HS-5 (cell line): ENCODE data around the gene TUBB6.

ENCODE experiments used
- DNase-seq: peaks from one replicate; pipeline ENCODE4 v3.0.0-alpha.2; 2012; ENCODE audit warnings: low read depth

Gene TUBB6

DNA sequence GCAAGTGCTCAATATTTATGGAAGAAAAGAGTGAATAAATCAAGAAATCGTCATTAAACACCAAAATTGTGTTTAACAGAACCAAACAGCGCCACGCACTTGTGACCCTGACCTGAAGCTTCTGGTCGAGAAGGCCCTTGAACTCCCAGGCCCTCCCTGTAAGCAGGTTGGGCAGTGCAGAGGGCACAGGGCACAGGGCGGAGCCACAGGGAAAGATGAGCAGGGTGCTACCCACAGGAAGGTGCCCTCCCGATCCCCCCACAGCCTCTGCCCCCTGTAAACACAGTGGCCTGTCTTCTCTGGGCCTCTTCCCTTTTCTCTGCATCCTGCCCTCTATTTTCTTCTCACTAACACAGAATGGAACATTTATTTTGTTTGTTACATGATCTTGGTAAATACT is 16.9 kb upstream of the TUBB6 start:
- DNase-seq = no peak

DNA sequence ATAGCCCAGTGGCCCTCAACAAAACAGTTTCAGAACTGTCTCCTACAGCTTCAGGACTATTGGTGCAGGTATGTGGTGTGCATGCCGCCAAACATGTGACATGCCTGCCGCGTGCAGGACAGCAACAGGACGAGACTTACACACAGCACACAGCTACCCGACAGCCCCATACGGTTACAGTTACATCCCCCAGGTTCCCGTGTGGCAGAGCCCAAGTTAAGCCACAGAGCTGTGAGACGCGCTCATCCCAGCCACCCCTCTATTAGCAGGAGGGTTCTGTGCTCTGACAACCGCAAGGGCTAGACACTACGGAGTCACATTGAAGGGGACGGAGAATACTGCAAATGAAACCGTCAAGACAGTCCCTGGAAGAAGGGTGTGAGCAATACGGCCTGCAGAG is 16.4 kb upstream of the TUBB6 start:
- DNase-seq = no peak

DNA sequence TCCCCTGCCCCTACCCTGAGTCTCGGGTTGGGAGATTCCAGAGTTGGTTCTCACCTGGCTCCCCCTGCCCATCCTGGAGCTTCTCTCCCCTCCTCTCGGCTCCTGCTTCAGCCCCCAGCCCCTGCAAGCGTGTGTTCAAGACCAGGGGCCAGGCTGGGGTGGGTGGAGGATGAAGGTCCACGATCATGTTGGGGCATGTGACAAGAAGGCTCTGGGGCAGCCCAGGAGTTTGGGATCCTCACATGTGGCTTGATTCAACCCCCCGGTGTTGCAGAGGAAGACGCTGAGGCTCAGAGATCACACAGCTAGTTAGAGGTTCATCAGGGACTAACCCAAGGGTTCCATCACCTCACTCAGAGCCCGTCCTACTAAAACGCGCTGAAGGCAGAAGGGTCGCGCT is 14.2 kb upstream of the TUBB6 start:
- no peak for DNase-seq

DNA sequence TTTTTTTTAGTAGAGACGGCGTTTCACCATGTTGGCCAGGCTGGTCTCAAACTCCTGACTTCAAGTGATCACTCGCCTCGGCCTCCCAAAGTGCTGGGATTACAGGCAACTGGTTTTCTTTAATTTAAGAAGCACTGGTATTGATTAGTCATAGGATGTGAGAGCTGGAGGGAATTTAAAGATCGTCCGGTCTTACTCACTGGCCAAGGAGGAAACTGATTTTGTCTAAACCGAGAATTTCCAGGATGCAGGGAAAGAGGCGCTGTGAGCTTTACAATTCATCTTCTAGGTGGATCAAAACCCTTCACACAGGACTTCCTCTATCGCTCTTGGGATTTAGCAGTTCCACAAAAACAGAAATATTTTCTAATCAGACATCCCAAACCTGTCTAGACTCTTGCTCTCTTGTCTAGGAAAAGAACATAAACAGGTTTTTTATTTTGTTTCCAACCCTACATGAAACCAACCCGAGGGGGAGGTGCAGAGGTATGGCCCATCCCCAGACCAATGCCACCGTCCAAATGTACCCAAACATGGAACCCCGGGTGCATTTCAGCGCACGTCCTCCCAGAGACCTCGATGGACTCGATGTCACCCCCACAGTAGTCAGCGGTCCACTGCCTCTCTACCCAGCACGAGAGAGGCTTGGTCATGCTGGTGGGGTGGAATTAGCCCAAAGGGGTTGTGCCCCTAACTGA is 12.5 kb upstream of the TUBB6 start:
- no peak for DNase-seq

DNA sequence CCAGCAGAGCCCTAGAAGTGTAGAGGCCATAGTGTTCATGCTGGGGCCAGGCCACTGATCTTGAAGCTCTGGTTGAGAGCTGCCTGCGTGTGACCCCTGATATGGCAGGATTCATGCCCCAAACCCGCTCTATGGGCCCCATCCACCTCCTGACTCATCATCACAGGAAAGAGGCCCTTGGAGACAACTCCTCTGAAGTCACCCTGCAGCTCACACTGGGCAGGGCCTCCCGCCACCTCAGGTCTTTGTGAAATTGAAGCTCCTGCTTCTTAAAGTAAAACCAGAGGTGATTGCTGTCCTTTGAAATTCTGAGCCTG is 12.0 kb upstream of the TUBB6 start:
- DNase-seq = no peak

DNA sequence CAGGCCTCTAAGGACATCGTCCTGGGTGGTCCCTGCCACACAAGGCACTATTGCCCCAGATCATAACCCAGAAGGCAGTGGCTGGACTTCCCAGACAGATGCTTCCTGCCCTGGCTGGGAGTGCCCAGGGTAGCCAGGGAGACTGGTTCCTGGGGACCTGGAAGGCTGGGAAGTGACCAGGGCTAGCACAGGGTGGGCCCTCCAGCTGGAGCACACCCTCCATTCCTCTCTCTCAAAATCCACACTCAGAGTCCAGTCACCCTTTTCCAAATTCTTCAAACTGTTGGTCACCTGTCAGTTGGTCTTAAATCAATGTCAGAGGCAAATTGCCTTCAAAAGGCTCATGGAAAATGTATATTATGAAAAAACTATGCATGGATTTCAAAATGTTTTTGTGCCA is 11.6 kb upstream of the TUBB6 start:
- no peak for DNase-seq

DNA sequence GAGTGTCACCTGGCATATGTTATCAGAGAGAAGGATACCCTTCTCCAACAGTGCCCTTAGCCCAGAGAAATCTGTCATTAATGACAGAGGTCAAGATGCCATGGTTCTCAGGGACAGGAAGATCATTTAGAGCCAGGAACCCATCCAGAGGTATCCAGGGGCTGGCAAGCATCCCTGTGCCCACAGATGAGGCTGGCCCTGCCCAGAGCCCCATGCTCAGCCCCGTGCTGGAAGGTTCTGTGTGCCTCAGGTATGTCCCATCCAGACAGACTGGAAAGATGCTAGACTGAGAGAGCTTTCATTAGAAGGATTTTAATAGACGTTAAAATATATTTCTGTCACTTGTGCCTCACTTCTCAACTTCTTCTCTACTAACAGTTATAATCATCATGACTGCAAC is 8.2 kb upstream of the TUBB6 start:
- DNase-seq = no peak

DNA sequence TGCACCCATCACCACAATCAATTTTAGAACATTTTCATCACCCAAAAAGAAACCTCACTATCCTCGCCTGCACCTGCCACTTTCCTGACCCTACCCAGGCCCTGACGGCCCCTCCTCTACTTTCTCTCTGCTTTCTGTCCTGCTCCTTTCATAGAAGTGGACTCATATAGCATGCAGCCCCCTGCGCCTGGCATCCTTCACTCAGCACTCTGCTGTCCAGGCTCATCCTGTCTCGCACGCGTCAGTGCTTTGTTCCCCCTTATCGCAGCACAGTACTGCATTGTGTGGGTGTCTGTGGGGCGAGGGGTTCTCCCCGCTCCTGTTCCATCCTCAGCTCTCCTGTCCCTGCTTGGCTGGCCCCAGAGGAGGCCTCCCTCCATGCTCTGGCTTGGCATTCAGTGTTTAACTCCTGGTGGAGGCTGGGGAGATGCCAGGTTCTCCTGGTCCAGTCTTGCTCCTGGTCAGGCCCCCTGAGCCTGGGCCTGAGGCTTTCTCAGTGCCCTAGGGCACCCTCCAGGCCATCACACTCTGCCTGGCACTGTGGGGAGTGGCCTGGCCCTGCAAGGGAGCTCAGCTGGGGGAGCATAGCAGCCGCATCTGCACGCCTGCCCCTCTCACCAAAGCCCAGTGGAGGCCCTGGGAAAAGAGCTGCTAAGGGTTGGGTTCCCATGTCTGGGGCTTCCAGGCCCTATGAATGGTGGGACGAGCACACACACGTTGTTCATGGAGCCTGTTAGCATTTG is 6.6 kb upstream of the TUBB6 start:
- no peak for DNase-seq

DNA sequence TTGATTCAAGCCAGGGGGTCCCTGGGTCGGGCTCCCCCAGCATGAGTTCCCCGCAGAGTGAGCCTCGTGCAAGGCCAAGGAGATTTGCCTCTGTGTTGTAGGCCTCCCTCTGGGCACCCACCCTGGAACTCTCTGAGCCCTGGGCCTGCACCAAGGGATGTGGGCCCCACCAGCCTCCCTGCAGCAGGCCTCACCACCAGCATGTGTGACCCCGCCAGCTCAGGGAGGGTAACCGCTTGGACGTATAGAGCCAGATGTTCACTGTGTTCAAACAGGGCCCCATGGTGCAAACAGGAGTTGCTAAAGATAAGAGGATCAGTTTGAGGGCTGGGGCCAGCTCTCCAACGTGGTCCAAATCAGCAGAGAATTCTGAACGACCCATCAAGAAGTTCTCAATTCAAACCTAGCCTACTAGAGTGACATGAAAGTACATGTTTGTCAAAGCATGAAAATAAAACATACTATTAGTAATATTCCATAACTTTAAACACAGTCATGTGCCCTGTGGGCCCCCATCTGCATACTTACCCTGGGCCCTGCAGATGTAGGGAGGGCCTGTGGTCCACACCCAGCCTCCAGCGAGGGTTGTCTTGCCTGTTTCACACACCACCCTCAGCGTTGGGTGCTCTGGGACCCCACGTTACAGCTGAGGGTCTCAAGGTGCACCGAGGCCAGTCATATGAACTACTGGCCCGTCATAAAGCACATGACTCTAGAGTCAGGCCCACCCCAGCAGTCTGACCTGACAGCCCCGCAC is 5.5 kb upstream of the TUBB6 start:
- no peak for DNase-seq

DNA sequence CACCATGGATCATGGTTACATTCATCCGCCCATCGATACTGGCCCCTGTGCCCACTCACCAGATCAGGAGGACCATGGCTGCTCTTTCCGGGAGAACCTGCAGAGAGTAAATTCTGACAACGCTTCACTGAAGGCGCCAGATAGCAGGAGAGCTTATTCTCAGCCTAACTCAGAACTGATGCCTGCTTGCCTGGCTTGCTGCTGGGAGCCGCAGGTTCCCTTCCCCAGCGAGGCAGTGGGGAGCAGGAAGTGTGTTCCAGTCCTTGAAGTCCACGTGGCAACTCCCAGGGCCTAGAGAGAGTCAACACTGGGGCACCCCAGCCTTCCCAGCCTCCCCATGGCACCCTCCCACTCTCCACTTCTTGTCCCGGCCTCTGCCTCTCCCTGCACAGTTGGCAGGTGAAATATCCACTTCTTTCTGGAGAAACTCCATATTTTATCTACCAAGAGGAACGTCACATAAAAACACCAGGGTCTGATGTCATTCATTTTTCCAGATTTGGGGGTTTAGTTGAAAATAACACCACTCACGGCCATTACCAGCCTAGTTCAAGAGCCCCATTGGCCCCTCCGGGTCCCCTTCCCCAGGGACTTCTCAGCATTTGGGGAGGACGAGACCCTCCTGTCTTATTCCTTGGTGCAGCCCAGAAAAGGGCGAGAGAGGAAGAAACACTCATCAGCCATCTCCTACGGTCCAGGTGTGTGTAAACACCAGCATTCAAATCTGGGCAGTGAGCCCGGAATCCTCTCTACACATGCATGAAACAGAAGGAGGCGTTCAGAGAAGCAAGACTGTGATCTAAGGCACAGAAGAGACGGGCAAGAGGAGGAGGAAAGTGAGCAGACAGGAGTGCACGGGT is 3.5 kb upstream of the TUBB6 start:
- no peak for DNase-seq

DNA sequence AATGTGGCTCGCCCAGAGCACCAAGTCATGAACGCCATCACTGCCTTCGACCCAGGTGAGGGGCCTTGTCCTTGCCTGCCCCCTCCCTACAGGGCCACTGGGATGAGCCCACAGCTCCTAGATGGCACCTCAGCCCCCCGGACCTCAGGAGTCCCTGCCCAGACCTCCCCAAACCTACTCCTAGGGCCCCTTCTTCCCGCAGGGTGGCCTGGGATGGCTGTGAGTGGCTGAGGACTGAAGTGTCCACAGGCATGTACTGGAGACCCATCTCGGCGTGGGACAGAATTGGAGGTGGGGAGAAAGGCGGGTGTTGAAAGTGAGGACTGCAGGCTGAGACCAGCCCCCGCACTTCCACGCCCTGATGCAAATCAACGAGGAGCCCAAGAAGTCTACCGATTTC is 2.8 kb upstream of the TUBB6 start:
- DNase-seq = no peak

DNA sequence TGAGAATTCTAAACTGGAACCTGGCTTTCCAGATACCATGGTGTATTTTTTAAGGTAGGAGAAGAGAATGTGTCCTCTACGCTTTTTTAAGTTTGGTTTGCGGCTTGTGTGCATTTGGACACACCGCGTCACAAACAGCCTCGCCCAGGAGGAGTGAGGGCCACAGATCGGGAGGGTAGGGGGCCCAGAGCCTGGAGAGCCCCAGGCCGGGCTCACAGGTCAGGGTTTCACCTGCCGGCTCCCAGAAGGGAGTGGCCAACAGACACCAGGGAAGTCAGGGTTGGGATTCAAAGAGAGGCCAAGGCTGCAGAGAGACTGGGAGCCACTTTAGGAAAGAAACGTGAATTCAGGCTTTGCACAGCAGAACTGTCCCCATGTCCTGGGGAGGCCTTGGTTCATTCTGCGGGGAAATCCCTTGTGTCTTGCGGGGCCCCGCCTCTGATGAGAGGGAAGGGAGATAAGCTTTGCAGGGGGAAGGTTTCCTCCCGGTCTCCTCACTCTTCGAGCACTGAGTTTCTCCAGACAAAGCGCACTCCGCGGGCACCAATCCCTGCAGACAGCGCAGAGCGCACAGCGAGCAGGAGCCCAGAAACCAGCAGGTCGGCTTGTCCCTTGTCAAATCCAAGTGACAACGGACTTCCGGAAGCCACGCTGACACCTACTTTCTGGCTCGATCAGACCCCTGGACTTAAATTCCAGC is 2.0 kb upstream of the TUBB6 start:
- DNase-seq = no peak

DNA sequence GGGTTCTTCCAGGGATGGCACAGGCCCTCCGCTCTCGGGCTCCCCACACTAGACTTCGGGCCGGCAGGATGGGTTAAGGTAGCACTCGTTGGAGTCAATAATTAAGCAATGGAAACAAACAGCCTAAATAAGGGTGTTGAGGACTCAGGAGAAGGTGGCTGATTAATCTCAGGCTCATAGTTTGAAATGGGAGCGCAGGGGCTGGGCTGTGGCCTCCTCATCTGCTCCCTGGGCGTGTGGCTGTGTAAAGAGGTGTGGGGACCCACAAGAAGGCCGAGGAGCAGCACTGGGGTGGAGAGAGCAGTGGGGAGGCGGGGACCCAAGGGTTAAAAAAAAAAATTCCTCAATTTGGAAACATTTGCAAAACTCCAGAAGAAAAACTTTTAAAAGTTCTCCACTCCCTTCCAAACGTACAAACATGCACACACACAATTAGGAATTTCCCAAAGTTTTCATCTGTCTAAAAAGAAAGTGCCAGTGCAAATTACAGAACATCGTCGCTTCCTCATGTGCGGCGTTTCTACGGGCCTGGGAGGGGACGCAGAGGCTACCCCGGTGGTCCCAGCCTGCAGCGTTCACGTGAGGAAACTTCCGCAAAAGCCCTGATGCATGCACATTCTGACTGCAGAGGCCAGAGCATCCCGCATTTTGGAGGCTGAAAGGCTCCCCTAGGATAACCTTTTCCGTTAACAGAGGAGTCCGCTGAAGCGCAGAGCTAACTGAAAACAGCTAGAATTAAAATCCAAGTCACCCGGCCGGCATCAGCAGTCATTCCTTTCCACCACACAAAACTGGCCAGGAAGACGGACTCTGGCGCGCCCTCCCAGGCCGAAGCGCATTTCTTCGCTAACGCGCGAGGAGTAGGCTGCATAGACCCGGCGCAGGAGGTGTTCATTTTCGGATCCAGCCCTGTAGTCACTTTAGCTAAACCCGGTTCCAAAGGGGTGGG is 1.0 kb upstream of the TUBB6 start:
- DNase-seq = no peak

DNA sequence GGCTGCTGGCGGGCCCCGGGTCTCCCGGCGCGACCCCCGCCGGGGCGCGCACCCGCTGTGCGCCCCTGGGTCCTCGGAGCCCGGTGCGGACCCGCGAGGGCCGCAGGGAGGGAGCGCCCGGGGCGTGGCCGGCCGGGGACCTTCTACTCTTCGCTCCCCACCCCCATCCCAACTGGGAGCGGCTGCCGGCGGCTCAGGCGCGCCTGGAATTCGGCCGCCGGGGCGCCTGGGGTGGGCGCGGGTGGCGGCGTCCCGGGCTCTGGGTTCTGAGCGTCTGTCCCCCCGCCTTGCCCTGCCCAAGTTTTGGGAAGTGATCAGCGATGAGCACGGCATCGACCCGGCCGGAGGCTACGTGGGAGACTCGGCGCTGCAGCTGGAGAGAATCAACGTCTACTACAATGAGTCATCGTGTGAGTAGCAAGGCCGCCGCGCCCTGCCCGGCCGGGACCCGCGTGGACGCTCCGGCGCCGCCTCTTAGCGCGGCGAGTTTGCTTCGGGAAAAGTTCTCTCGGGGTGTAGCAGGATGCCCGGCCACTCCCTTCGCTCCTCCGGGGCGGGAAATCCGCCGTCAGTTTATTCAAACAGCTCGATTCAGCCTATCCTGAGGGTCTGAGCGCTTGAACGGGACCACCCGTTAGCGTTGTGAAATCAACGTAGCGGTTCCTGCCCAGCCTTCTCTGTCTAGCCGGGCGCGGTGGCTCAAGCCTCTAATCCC is 502 bp downstream of the TUBB6 start:
- DNase-seq = no peak

DNA sequence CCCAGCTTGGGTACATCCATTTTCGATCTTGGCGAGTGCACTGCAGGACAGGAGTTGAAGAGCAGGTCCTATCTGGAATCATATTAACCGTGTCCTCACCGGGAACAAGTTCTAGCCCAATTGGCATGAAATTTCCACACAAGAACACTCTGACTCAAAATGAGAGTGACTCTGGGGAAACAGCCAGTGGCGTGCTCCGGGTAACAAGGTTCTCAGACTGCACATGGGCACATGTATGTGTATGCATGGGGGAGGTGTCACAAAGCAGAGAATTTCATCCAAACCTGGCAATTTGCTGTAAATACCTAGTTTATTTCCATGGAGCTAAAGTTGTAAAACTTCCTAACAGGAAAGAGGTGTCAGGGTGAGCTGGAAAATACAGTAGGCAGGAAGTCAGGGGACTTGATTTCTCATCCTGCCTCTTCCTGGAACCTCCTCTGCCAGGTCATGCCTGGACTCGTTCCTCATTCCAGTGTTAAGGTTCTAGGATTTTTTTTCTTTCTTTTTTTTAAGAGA is 1.7 kb downstream of the TUBB6 start:
- no peak for DNase-seq

DNA sequence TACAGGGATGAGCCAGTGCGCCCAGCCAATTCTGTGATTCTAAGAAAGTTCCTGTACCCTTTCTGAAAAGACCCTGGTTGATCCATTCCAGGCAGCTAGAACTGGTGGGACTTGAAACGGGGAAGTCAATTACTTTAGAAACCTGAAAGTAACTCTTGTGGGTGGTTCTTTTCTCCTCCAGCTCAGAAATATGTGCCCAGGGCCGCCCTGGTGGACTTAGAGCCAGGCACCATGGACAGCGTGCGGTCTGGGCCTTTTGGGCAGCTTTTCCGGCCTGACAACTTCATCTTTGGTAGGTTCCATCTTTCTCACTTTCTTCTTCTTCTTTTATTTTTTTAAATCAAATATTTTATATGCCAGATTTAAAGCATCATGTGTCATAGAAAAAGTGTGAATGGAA is 2.7 kb downstream of the TUBB6 start:
- no peak for DNase-seq

DNA sequence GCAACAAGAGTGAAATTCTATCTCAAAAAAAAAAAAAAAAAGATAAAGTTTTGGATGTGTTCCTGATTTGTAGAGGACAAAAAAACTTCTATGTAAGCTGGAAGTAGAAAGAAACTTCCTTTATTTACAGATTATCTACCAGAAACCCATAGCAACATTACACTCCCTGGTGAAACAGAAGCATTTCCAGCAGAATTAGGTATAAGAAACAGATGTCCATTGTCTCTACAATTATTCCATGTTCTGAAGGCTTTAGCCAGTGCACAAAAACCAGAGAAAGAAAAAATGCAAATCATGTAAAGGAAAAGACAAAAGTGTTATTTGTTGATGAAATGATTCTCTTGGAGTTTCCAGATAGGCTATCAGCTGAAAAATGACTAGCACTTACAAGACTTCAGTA is 4.9 kb downstream of the TUBB6 start:
- no peak for DNase-seq

DNA sequence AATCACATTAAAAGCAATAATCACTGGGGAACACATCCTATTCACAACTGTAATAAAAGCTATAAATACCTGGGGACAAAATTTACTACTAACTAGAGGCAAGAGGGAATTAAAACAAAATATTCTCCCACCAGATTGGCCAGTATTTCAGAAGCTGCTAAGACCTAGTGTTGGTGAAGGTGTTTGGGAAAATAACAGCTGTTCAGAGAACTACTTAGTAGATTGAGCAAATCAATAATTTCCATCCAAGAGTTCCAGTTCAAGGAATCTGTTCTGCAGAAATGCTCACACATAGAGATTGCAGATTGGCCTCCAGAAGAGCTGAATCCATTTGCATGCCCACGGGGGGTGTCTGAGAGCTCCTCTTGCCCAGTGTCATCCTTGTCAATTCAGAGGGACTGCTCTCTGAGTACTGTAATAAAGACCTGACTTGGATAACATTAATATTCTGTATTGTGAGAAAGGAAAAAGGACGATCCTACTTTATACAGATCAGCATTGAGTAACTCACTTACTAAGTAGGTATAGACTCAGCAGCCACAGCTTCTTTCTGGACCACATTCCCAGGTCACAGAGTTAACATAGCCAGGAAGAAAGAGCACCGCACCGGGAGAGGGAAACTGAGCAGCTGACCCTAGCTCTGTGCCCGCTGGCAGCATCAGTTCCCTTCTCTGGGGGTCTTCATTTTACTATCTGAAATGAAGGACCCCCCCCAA is 5.6 kb downstream of the TUBB6 start:
- no peak for DNase-seq
